Stimulated activated CD4-positive, alpha-beta T cell treated with anti-CD3 and anti-CD28 coated beads, Interleukin-4, amount 100 ng/mL, for 4 hours (primary cell): ENCODE measurements around the gene ST6GALNAC1.
"Not testable (repeated sequence)": the region's sequence is repeated elsewhere in the genome, so short reads cannot be mapped to it uniquely, and the experiment has no call there.

Source experiments
- DNase-seq, 2 experiments: peaks; one replicate each; pipeline ENCODE4 v3.0.0-alpha.2; 2020

The ST6GALNAC1 gene

DNA sequence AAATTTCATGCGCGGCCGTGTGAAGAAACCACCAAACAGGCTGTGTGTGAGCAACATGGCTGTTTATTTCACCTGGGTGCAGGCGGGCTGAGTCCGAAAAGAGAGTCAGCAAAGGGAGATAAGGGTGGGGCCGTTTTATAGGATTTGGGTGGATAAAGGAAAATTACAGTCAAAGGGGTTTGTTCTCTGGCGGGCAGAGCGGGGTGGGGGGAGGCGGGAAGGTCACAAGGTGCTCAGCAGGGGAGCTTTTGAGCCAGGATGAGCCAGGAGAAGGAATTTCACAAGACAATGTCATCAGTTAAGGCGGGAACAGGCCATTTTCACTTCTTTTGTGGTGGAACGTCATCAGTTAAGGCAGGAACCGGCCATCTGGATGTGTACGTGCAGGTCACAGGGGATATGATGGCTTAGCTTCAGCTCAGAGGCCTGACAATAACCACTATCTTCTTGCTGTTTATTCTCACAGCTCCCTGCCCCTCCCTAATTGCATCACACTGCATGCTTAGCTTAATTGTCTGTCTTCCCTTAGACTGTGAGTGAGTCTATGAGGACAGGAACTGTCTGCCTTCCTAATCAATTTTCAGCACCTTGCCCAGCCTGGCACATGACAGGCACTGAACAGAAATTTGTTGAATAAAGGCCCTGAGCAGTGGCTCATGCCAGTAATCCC, 32.3 kb downstream of the ST6GALNAC1 start:
- not testable (repeated sequence) for DNase-seq

DNA sequence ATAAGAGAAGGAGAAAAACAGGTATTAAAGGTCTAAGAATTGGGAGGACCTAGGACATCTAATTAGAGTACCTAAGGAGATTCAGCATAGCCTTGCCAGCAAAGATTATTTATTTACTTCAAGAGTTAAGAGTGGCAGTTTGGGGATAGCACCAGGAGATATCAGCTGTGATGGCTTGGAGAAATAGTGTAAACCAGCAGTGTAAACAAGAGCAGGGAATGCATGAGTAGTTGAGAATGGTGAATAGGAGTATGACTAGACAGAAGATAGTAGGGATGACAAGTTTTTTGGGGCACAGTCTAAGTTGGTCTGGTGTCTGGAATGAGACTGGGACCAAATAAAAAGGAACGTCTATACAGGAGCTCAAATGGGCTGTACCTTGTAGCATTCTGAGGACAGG, 36.9 kb downstream of the ST6GALNAC1 start:
- not testable (repeated sequence) for DNase-seq

DNA sequence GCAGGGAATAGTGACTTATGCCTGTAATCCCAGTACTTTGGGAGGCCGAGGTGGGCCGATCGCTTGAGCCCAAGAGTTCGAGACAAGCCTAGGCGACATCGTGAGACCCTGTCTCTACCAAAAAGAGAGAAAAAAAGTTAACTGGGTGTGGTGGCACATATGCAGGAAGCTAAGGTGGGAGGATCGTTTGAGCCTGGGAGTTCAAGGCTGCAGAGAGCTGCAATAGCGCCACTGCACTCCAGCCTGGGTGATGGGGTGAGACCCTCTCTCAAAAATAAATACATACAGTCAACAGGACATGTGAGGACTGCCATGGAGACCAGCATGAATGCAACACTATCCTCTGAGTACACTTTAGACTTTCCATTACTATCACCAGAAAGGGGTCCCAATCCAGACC, 42.5 kb downstream of the ST6GALNAC1 start:
- DNase-seq, result no peak

GRCh38 chr17:76599694-76600460, 43.7 kb downstream of the ST6GALNAC1 start:
- DNase-seq, result no peak

DNA sequence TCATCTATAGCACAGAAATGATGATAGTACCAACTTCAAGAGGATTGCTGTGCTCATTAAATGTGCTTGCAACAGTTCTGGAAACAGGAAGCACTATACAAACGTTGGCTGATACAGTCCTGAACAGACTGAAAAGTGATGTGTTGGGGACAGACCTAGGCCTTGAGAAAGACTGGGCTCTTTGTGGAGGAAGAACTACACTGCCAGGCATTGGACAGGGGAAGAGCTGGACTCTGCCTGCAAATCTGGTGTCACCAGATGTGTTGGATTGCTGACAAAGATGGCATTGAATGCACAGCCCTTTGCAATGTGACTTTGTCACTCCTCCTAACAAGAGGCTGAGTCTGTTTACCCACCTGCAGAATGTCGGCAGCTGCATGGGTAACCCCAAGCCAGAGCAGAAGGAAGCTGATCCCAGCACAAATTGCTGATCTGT, 45.5 kb downstream of the ST6GALNAC1 start:
- DNase-seq, result no peak

DNA sequence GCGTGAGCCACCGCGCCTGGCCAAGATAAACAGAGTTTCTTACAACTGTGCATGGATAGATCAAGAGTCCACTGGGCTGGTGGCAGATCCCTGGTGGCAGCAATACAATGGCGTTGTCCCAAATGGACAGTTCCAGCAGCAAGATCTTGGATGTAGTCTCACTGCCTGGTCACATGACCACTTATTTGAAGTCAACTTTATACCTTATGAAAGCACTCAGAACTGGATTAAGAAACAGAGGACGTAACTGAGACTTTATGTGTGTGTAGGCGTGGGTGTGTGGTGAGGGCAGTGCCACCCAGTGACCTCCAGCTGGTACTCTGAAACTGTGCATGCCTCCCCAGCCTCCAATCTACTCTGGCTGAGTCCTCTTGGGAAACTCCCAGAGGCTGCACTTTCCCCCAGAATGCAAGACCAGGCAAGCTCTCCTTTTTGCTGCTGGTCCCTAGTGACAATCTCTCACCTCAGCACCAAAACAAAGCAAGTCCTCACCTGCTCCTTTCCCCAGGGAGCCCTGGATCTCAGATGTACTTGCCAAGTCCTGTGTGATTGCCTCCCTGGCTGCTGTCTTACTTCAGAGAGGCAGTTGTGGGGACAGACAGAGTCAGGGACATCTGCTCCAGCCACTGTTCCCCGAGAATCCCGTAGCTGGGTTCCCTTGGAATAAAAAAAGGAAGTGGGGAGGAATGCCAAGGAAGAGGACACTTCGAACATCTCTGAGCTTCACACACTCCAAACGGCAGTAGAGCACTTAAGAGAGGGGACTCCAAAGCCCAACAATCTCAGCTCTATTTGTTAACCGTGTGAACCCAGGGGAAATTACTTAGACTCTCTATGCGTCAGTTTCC, 46.2 kb downstream of the ST6GALNAC1 start:
- DNase-seq, result no peak

GRCh38 chr17:76594690-76595089, 48.9 kb downstream of the ST6GALNAC1 start:
- DNase-seq, result no peak

GRCh38 chr17:76593959-76594358, 49.6 kb downstream of the ST6GALNAC1 start:
- no peak for DNase-seq

DNA sequence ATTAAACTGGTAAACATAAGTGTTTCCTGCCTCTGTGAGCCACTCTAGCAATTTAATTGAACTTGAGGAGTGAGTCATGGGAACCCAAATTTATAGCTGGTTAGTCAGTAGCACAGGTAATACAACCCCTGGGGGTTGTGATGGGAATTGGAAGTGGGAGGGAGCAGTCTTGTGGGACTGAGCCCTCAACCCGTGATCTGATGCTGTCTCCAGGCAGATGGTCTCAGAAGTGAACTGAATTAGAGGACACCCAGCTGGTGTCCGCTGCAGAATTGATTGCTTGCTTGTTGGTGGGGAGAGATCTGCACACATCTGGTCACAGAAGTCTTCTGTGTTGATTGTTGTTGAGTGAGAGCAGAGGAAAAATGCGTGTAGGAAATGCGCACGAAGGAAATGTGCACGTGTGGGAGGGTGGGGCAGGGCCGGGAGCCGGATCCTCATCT, 50.2 kb downstream of the ST6GALNAC1 start:
- no peak for DNase-seq

- DNase-seq, result no peak
Observed at GRCh38 chr17:76588182-76588581, 55.4 kb downstream of the ST6GALNAC1 start.

DNA sequence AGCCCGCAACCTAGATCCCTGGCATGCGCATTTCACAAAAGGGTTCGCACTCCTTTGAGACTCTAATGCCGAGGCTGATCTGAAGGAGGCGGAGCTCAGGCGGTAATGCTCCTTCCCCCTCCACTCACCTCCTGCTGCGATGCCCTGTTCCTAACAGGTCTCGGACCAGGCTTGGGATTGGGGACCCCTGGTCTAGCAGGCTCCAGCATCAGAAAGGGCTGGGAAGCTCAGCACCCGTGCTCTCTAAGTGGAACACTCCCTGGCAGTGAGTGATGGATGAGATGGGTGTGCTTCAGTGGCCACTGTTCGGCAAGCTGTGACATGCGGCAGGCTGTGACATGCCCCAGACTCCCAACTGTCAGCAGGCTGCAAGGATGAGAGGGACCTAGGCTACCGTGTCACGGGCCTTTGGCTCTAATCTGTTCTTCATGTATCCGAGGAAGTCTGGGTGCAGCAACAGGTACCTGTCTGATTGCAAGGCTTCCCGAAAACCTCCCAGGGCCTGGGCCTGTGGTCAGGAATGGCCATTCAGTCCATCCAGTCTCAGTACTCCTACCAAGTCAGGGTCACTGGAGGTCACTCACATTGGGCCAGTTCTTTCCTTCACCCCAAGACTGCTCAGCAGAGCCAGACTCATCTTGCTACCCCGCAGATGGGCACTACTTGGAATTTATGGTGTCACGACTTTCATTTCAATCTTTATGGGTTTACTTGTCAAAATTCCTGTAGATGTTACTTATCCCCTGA, 56.6 kb downstream of the ST6GALNAC1 start:
- DNase-seq, result no peak

DNA sequence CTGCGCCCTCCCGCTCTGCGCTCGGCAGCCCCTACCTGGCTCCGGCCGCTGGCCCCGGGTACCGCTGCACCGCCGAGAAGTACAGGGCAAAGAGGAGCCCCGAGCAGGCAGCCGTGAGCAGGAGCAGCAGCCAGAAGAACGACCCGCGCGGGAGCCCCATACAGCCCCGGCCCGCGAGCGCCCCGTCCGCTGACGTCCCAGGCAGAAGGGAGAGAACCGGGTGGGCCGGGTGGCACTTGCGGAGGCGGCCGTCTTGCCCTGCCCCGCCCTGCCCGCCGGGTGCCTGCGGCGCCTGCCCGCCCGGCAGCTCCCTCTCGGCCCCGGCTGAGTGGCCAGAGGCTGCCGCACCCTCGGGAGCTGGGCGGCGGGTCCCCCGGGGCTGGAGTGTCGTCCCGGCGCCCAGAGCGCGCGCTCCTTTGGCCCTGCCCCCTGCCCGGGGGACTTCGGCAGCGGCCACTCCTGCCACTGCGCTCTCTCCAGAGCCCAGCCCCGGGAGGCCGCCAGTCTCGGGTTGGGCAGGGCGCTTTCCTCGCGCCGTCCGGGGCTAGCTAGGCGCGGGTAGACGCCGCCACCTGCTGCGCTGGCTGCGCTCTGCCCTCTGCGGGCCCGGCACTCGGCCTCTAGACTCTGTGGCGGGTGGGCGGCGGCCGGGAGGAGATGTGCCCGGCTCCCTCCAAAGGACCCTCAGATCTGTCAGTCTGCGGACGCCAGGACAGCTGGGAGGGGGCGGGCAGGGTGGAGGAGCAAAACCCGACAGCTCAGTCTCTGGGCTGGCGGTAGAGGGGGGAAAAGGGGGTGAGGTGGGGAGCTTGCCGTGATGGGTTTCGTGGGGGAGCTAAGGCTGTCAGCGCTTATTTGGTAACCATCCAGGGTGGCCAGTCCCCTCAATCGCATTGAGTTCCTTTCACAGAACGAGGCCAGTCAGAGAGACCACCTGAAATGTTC, 57.6 kb downstream of the ST6GALNAC1 start, which contains the start of gene ST6GALNAC2:
Gene ST6GALNAC2 (minus strand): TSS at position 212 of the 945 bp plus-strand sequence. CDS start 52 bp downstream, at position 160.
- DNase-seq, result peak in 1 of 2 experiments; percentile 22

GRCh38 chr17:76585033-76585648, 58.4 kb downstream of the ST6GALNAC1 start:
- no peak for DNase-seq

DNA sequence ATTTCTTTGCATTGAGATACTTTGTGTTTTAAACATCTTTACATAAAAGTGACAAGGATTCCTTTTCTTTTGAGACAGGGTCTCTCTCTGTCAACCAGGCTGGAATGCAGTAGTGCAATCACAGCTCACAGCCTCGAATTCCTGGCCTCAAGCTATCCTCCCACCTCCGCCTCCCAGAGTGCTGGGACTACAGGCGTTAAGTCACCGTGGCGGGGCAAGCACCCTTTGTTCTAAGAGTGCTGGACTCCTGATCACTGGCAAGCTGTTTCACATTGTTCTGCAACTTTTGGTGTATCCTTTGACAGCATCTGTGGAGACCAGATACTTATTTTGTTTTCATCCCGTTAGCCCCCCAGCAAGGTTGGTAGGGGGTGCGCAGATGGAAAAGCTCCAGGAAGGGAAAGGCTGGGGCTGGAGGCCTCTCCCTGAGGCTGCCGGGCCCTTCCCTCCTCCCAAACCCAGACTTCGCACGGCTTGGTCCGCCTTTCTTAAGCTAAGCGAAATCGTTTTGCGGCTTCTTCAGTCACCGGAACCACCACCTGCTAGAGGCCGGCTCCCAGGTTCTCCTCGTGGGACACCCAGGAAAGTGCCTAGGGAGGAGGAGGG, 59.0 kb downstream of the ST6GALNAC1 start:
- DNase-seq, result no peak

- no peak for DNase-seq
Observed at GRCh38 chr17:76582660-76583059, 60.9 kb downstream of the ST6GALNAC1 start.

DNA sequence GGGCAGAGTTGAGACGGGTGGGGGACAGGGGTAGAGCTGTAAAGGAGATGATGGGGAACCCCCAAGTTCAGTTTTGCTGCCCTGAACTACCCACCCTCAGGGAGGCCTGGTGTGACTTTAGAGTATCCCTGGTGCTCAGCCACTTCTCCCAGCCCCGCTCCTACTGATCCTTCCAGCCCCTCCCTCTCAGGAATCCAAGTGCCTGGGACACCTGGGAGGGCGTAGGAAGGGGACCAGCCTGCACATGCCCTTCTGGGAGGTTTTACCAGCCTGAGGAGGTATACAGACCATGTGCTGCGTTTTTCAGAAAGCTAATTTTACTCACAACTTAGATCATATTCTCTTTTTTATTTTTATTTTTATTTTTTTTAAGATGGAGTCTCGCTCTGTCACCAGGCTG, 62.0 kb downstream of the ST6GALNAC1 start:
- no peak for DNase-seq

- DNase-seq, result no peak
Observed at GRCh38 chr17:76579281-76579680, 64.3 kb downstream of the ST6GALNAC1 start.

GRCh38 chr17:76578376-76578775, 65.2 kb downstream of the ST6GALNAC1 start:
- no peak for DNase-seq

DNA sequence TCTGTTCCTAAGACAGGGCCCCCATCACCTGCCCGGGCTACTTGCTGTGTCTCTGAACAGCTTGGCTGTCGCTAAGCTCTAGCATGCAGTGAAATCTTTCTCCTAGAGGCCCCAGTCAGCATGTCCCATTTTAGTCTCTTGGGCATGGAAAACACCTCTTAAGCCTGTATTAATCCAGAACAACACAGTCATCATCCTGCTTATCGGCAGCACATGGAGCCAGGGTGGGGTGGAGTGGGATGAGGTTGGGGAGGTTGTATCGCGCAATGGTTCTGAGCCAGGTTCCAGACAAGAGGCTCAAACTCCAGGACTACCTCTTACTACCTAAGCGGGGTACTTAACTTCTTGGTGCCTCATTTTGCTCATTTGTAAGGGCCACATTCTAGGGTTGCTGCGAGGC, 65.7 kb downstream of the ST6GALNAC1 start:
- DNase-seq, result no peak

- no peak for DNase-seq
Observed at GRCh38 chr17:76576189-76576588, 67.4 kb downstream of the ST6GALNAC1 start.
